Epithelial cell of proximal tubule (primary cell): ENCODE data around the gene SCAMP3. TPM values are rescaled to one million over a fixed set of nuclear protein-coding genes. Genes with fewer than 3 reads are reported as not detected.

Source experiments
- DNase-seq: peaks from one replicate; pipeline ENCODE4 v3.0.0-alpha.2; 2011; ENCODE audit warnings: low read depth
- H3K4me3 ChIP-seq: 2 replicates; pipeline ENCODE4 v1.5.1; 2011; ENCODE audit warnings: low read depth, mild to moderate bottlenecking, low read length
- CTCF ChIP-seq: conservative IDR thresholded peaks from 2 replicates; pipeline ENCODE4 v1.5.1; 2012; ENCODE audit warnings: low read depth, mild to moderate bottlenecking, low read length
- total RNA-seq: library from RNA; depleted of rRNA; stranded (reverse); fragments of >200 nt; gene quantifications from 2 replicates; pipeline ENCODE4 v1.2.3, GENCODE V29; 2015

SCAMP3 gene
- total RNA-seq, 1 donor from 2014 or later: 61.8 TPM

DNA sequence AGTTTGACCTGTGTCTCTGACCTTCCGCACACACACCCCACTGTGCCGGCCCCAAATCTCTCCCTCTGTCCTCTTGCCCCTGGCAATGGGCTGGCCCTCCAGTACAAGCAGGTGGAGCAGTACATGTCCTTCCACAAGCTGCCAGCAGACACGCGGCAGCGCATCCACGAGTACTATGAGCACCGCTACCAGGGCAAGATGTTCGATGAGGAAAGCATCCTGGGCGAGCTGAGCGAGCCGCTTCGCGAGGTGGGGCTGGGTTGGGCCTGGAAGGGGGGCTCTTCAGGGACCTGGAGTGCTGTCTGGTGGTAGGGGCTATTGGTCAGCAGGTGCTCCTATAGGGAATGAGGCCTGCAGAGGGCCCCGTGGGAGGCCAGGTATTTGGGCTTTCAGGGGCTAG is 22.9 kb upstream of the SCAMP3 start:
- TF ChIP-seq CTCF: no peak

DNA sequence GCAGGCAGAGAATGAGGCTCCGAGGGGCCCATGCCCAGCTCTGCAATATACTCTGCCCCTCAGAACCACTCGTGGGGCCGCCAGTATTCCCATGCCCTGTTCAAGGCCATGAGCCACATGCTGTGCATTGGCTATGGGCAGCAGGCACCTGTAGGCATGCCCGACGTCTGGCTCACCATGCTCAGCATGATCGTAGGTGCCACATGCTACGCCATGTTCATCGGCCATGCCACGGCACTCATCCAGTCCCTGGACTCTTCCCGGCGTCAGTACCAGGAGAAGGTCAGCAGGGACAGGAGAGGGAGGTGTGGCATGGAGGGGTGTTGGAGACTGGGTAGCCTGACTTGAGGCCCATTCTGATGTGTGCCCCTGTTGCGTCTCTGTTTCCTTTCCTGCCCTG is 22.3 kb upstream of the SCAMP3 start:
- no peak for TF ChIP-seq CTCF
- no peak overlapping the region for H3K4me3 ChIP-seq
- no peak for DNase-seq

More for the DNA sequence above, 22.9 kb upstream of the SCAMP3 start:
- no peak for DNase-seq
- H3K4me3 ChIP-seq: no peak overlapping the region

- no peak for TF ChIP-seq CTCF
- no peak for DNase-seq
- no peak overlapping the region for H3K4me3 ChIP-seq
These were observed 20.4 kb upstream of the SCAMP3 start for GRCh38 chr1:155282488-155283091.

GRCh38 chr1:155279268-155279667 is 17.1 kb upstream of the SCAMP3 start:
- H3K4me3 ChIP-seq: no peak overlapping the region
- TF ChIP-seq CTCF: no peak
- no peak for DNase-seq

- no peak for TF ChIP-seq CTCF
- H3K4me3 ChIP-seq: peak overlapping the region; percentile 84
- no peak for DNase-seq
These were observed 16.6 kb upstream of the SCAMP3 start for GRCh38 chr1:155278689-155279160.

DNA sequence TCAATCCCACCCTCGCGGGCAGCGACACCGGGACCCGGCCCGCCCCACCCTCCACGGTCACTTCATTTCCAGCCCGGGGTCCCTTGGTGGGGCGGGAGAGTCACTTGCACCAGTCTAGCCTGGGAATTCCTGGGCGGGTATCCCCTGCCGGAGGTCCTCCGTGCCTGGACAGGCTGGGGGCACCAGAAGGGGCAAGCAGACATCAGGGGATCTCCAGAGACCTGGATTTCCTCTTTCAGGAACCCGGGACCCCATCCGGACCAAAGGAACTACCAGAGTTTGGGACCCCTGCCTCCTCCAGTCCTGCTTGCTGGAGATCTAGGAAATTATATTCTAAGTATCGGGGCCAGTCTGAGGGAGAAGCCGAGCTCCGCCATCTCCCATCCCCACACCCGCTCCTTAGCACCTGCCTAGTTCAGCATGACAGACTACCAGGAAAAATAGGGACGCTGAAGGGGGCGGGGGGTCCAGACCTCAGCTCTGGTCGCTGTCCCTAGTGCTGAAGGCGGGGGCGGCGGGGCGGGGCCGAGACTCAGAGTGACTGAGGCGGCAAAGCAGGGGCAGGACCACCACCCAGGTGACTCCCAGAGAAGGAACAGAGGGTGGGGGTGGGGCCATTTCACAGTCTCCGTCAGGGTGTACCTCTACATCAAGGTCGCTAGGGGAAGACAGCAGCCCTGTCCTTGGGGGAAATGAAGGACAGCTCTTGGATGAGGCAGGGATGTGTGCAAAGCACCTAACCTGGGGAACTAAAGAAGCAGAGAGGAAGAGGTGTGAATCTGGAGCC is 15.9 kb upstream of the SCAMP3 start:
- H3K4me3 ChIP-seq: peak overlapping the region; percentile 84
- TF ChIP-seq CTCF: peak; percentile 46
- no peak for DNase-seq
